ENCODE data around the gene WDFY2. TPM values are rescaled to one million over a fixed set of nuclear protein-coding genes. Genes with fewer than 3 reads are reported as not detected.

Gene WDFY2
- total RNA-seq, 1 donor from 2014 or later: 43.0 TPM

DNA sequence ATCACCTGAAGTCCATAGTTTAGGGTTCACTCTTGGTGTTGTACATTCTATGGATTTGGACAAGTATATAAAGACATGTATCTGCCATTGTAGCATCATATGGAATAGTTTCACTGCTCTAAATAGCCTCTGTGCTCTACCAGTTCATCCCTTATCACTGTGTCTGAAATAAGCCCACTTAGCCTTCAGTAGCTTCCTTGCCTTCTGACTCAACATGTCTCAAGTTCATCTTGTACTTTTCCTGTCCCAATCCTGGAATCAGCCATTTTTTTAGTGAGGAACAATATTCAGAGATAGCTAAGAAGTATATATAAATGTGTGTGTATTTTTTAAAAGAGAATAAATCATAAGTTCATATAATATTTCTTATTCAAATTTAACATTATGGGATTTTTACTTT lies 140.5 kb downstream of the WDFY2 start:
- H3K27ac Mint-ChIP-seq (ENCODE audit: unreplicated experiment): no peak overlapping the region
- peaks cover 2% of the 10 kb centered on the region for H3K9me3 Mint-ChIP-seq (ENCODE audit: unreplicated experiment)
- no peak for TF ChIP-seq CTCF (IDR thresholded peaks at IDR 0.05; ENCODE audit: partially characterized antibody, unreplicated experiment)
- H3K4me1 Mint-ChIP-seq (ENCODE audit: low read depth, unreplicated experiment): peaks cover 11% of the 10 kb centered on the region
- no peaks in the 10 kb centered on the region for H3K27me3 Mint-ChIP-seq (ENCODE audit: unreplicated experiment)
- no peak overlapping the region for H3K4me3 Mint-ChIP-seq (ENCODE audit: unreplicated experiment)
- H3K36me3 Mint-ChIP-seq (ENCODE audit: unreplicated experiment): no peaks in the 10 kb centered on the region
- DNase-seq: no peak

DNA sequence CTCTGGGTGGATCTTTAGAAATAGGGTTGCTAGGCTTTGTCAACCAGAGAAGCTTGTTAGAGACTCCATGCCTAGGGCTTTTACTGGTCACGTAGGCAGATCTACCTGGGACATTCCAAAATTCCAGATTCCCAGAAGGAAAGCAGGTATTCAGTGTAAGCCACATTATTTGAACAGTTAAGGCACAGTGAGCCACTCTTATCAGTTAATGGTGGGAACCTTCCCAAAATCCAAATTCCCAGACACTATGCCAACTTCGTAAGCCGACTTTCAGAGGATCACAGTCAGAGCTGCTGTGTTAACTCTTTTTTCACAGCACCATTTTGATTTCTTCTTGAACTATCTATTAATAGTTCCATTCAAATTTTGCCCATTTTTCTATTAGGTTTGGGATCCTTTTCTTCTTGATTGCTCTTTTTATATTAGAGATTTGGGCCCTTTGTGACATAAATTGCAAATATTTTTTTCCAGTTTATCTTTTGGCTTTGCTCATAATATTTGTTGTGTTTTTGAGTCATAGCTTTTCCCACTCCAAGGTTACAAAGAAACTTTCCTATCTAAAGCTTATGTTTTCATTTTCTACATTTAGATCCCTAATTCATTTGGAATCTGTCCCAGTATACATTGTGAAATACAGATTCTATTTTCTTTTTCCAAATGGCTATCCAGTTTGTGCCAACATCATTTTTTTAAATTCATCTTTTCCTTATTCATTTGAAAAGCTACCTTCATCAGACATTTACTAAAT lies 142.4 kb downstream of the WDFY2 start:
- Mint-ChIP-seq H3K4me3 (ENCODE audit: unreplicated experiment) (no peak overlapping the region), H3K27me3 (ENCODE audit: unreplicated experiment) (no peaks in the 10 kb centered on the region), H3K36me3 (ENCODE audit: unreplicated experiment) (no peaks in the 10 kb centered on the region), H3K27ac (ENCODE audit: unreplicated experiment) (no peak overlapping the region), H3K9me3 (ENCODE audit: unreplicated experiment) (peaks cover 2% of the 10 kb centered on the region), H3K4me1 (ENCODE audit: low read depth, unreplicated experiment) (peaks cover 13% of the 10 kb centered on the region)
- no peak for TF ChIP-seq CTCF (IDR thresholded peaks at IDR 0.05; ENCODE audit: partially characterized antibody, unreplicated experiment)
- DNase-seq: no peak

GRCh38 chr13:51727634-51728274 lies 143.5 kb downstream of the WDFY2 start:
- peak overlapping the region; percentile 26 for H3K4me3 Mint-ChIP-seq (ENCODE audit: unreplicated experiment)
- H3K4me1 Mint-ChIP-seq (ENCODE audit: low read depth, unreplicated experiment): peaks cover 15% of the 10 kb centered on the region
- no peak for TF ChIP-seq CTCF (IDR thresholded peaks at IDR 0.05; ENCODE audit: partially characterized antibody, unreplicated experiment)
- no peak overlapping the region for H3K27ac Mint-ChIP-seq (ENCODE audit: unreplicated experiment)
- DNase-seq: peak; percentile 47
- no peaks in the 10 kb centered on the region for H3K36me3 Mint-ChIP-seq (ENCODE audit: unreplicated experiment)
- no peaks in the 10 kb centered on the region for H3K27me3 Mint-ChIP-seq (ENCODE audit: unreplicated experiment)
- H3K9me3 Mint-ChIP-seq (ENCODE audit: unreplicated experiment): peaks cover 2% of the 10 kb centered on the region

DNA sequence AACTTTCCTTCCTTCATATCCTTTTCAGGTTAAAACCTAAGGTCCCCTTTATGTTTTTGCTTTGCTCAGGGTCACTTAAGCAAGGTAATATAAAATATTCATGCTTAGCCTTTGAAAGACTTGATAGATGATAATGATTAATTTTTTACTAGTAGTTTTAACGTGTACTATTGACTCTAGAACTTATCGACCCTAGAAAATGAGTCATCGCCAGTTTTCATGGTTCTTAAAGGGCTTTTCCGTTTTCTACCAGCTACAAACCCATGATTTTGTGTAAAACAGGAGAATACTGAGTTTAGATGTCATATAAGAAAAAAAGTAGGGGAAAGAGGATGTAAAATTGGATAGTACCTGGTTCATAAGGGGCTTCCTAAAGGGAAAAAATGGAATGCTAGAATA lies 144.0 kb downstream of the WDFY2 start:
- DNase-seq: no peak
- Mint-ChIP-seq H3K4me3 (ENCODE audit: unreplicated experiment) (no peak overlapping the region), H3K27ac (ENCODE audit: unreplicated experiment) (no peak overlapping the region), H3K4me1 (ENCODE audit: low read depth, unreplicated experiment) (peaks cover 16% of the 10 kb centered on the region), H3K9me3 (ENCODE audit: unreplicated experiment) (peaks cover 2% of the 10 kb centered on the region), H3K27me3 (ENCODE audit: unreplicated experiment) (no peaks in the 10 kb centered on the region), H3K36me3 (ENCODE audit: unreplicated experiment) (no peaks in the 10 kb centered on the region)
- TF ChIP-seq CTCF (IDR thresholded peaks at IDR 0.05; ENCODE audit: partially characterized antibody, unreplicated experiment): no peak

GRCh38 chr13:51728972-51729371 lies 144.7 kb downstream of the WDFY2 start:
- Mint-ChIP-seq H3K27me3 (ENCODE audit: unreplicated experiment) (peaks cover 3% of the 10 kb centered on the region), H3K4me3 (ENCODE audit: unreplicated experiment) (no peak overlapping the region), H3K9me3 (ENCODE audit: unreplicated experiment) (peaks cover 2% of the 10 kb centered on the region)

More at GRCh38 chr13:51728972-51729371, 144.7 kb downstream of the WDFY2 start:
- peaks cover 23% of the 10 kb centered on the region for H3K4me1 Mint-ChIP-seq (ENCODE audit: low read depth, unreplicated experiment)
- TF ChIP-seq CTCF (IDR thresholded peaks at IDR 0.05; ENCODE audit: partially characterized antibody, unreplicated experiment): no peak
- H3K27ac Mint-ChIP-seq (ENCODE audit: unreplicated experiment): no peak overlapping the region
- no peaks in the 10 kb centered on the region for H3K36me3 Mint-ChIP-seq (ENCODE audit: unreplicated experiment)
- no peak for DNase-seq

All from glutamatergic neuron (in vitro differentiated cells).